ENCODE data around the gene ANXA2R.

ANXA2R gene

GRCh38 chr5:43036856-43037635 lies 3.1 kb downstream of the ANXA2R start:
- no peak overlapping the region for H2BK5ac ChIP-seq (ENCODE audit: low read depth, low read length, poor library complexity, severe bottlenecking)
- no peak overlapping the region for H2BK120ac ChIP-seq (ENCODE audit: low read depth, low read length)
- no peaks in the 10 kb centered on the region for H3K27me3 ChIP-seq (ENCODE audit: control insufficient read depth in 1 of 2, insufficient read depth in 1 of 2, low read length in 2 of 2)
- peaks cover 7% of the 10 kb centered on the region for H3K4me1 ChIP-seq (ENCODE audit: control insufficient read depth, insufficient read depth, low read depth, low read length)
- H3K4ac ChIP-seq (ENCODE audit: low read depth in 1 of 2, low read length in 2 of 2): no peak overlapping the region
- no peak overlapping the region for H3K14ac ChIP-seq (ENCODE audit: low read length in 2 of 2)
- peak overlapping the region; percentile 78 for H4K8ac ChIP-seq (ENCODE audit: low read length)
- no peak for DNase-seq
- peak overlapping the region; percentile 26 for H2AK5ac ChIP-seq (ENCODE audit: low read length, severe bottlenecking)
- H2AFZ ChIP-seq (ENCODE audit: low read depth, low read length): no peak overlapping the region
- no peak overlapping the region for H3K27ac ChIP-seq (ENCODE audit: low read length, poor library complexity, severe bottlenecking)
- H3K79me1 ChIP-seq (replicated peaks; ENCODE audit: low read length, poor library complexity, severe bottlenecking): peaks cover 26% of the 10 kb centered on the region
- peak overlapping the region in 1 of 2 experiments; percentile 41 for H3K23ac ChIP-seq (ENCODE audit: low read length in 2 of 2)
- H3K4me2 ChIP-seq (ENCODE audit: low read length, poor library complexity, severe bottlenecking): no peak overlapping the region
- peak overlapping the region; percentile 64 for H3K9ac ChIP-seq (ENCODE audit: low read length)
- 81% methylated on average over 36 of the region's 36 CpGs for WGBS
- peak overlapping the region in 1 of 2 experiments; percentile 71 for H2BK12ac ChIP-seq (ENCODE audit: low read length in 2 of 2)
- H3K9me3 ChIP-seq (ENCODE audit: control insufficient read depth, low read length): no peaks in the 10 kb centered on the region
- no peaks in the 10 kb centered on the region for H3K36me3 ChIP-seq (ENCODE audit: control insufficient read depth in 1 of 2, insufficient read depth in 2 of 2, low read depth in 1 of 2, low read length in 2 of 2)
- peak overlapping the region; percentile 52 for H4K91ac ChIP-seq (ENCODE audit: low read length)
- H3K4me3 ChIP-seq (ENCODE audit: insufficient read depth in 1 of 2, low read depth in 1 of 2, low read length in 2 of 2): peak overlapping the region in 1 of 2 experiments; percentile 89
- H3K18ac ChIP-seq (ENCODE audit: low read depth in 1 of 2, low read length in 2 of 2): peak overlapping the region; percentile 27 to 46
- H2BK15ac ChIP-seq (ENCODE audit: low read depth, poor library complexity, severe bottlenecking): peak overlapping the region; percentile 60

- DNase-seq: no peak
- 90% methylated on average over 1 of the region's 1 CpG for WGBS
- Histone ChIP-seq H2AK5ac (ENCODE audit: low read length, severe bottlenecking) (no peak overlapping the region), H3K4me2 (ENCODE audit: low read length, poor library complexity, severe bottlenecking) (no peak overlapping the region), H4K8ac (ENCODE audit: low read length) (no peak overlapping the region), H3K9me3 (ENCODE audit: control insufficient read depth, low read length) (no peaks in the 10 kb centered on the region), H3K9ac (ENCODE audit: low read length) (no peak overlapping the region), H3K4me3 (ENCODE audit: insufficient read depth in 1 of 2, low read depth in 1 of 2, low read length in 2 of 2) (no peak overlapping the region), H3K27ac (ENCODE audit: low read length, poor library complexity, severe bottlenecking) (no peak overlapping the region), H2BK120ac (ENCODE audit: low read depth, low read length) (no peak overlapping the region), H3K14ac (ENCODE audit: low read length in 2 of 2) (no peak overlapping the region), H3K23ac (ENCODE audit: low read length in 2 of 2) (no peak overlapping the region), H3K36me3 (ENCODE audit: control insufficient read depth in 1 of 2, insufficient read depth in 2 of 2, low read depth in 1 of 2, low read length in 2 of 2) (no peaks in the 10 kb centered on the region), H2BK12ac (ENCODE audit: low read length in 2 of 2) (no peak overlapping the region), H2AFZ (ENCODE audit: low read depth, low read length) (no peak overlapping the region), H4K91ac (ENCODE audit: low read length) (no peak overlapping the region), H3K4ac (ENCODE audit: low read depth in 1 of 2, low read length in 2 of 2) (no peak overlapping the region), H3K79me1 (replicated peaks; ENCODE audit: low read length, poor library complexity, severe bottlenecking) (peaks cover 26% of the 10 kb centered on the region), H3K4me1 (ENCODE audit: control insufficient read depth, insufficient read depth, low read depth, low read length) (peaks cover 6% of the 10 kb centered on the region), H2BK5ac (ENCODE audit: low read depth, low read length, poor library complexity, severe bottlenecking) (no peak overlapping the region), H3K27me3 (ENCODE audit: control insufficient read depth in 1 of 2, insufficient read depth in 1 of 2, low read length in 2 of 2) (no peaks in the 10 kb centered on the region), H3K18ac (ENCODE audit: low read depth in 1 of 2, low read length in 2 of 2) (no peak overlapping the region), H2BK15ac (ENCODE audit: low read depth, poor library complexity, severe bottlenecking) (no peak overlapping the region)
Observed at GRCh38 chr5:43036409-43036808, 3.7 kb downstream of the ANXA2R start.

GRCh38 chr5:43034591-43034968 lies 5.5 kb downstream of the ANXA2R start:
- H3K36me3 ChIP-seq (ENCODE audit: control insufficient read depth in 1 of 2, insufficient read depth in 2 of 2, low read depth in 1 of 2, low read length in 2 of 2): peaks cover 0 to 3% of the 10 kb centered on the region in 2 experiments
- peak overlapping the region; percentile 74 for H4K8ac ChIP-seq (ENCODE audit: low read length)
- no peak overlapping the region for H3K23ac ChIP-seq (ENCODE audit: low read length in 2 of 2)
- 39% methylated on average over 5 of the region's 5 CpGs for WGBS
- H3K27me3 ChIP-seq (ENCODE audit: control insufficient read depth in 1 of 2, insufficient read depth in 1 of 2, low read length in 2 of 2): no peaks in the 10 kb centered on the region
- H3K9me3 ChIP-seq (ENCODE audit: control insufficient read depth, low read length): no peaks in the 10 kb centered on the region
- peak overlapping the region; percentile 51 for H2AFZ ChIP-seq (ENCODE audit: low read depth, low read length)
- no peak overlapping the region for H3K4me2 ChIP-seq (ENCODE audit: low read length, poor library complexity, severe bottlenecking)
- peaks cover 6% of the 10 kb centered on the region for H3K4me1 ChIP-seq (ENCODE audit: control insufficient read depth, insufficient read depth, low read depth, low read length)
- H3K18ac ChIP-seq (ENCODE audit: low read depth in 1 of 2, low read length in 2 of 2): peak overlapping the region; percentile 27 to 42
- peak overlapping the region in 1 of 2 experiments; percentile 40 for H3K4me3 ChIP-seq (ENCODE audit: insufficient read depth in 1 of 2, low read depth in 1 of 2, low read length in 2 of 2)
- H3K4ac ChIP-seq (ENCODE audit: low read depth in 1 of 2, low read length in 2 of 2): peak overlapping the region in 1 of 2 experiments; percentile 46
- H3K9ac ChIP-seq (ENCODE audit: low read length): no peak overlapping the region
- no peak overlapping the region for H4K91ac ChIP-seq (ENCODE audit: low read length)
- H3K79me1 ChIP-seq (replicated peaks; ENCODE audit: low read length, poor library complexity, severe bottlenecking): peaks cover 38% of the 10 kb centered on the region
- H2BK120ac ChIP-seq (ENCODE audit: low read depth, low read length): peak overlapping the region; percentile 71
- H3K27ac ChIP-seq (ENCODE audit: low read length, poor library complexity, severe bottlenecking): peak overlapping the region; percentile 41
- no peak overlapping the region for H2AK5ac ChIP-seq (ENCODE audit: low read length, severe bottlenecking)
- peak overlapping the region; percentile 73 for H2BK15ac ChIP-seq (ENCODE audit: low read depth, poor library complexity, severe bottlenecking)
- peak; percentile 58 for DNase-seq
- H2BK12ac ChIP-seq (ENCODE audit: low read length in 2 of 2): no peak overlapping the region
- no peak overlapping the region for H3K14ac ChIP-seq (ENCODE audit: low read length in 2 of 2)
- no peak overlapping the region for H2BK5ac ChIP-seq (ENCODE audit: low read depth, low read length, poor library complexity, severe bottlenecking)

- WGBS: 85% methylated on average over 41 of the region's 41 CpGs
- no peak for DNase-seq
- H3K4me3 ChIP-seq (ENCODE audit: insufficient read depth in 1 of 2, low read depth in 1 of 2, low read length in 2 of 2): peak overlapping the region in 1 of 2 experiments; percentile 40
Observed at GRCh38 chr5:43033841-43034590, 6.1 kb downstream of the ANXA2R start.

More at GRCh38 chr5:43033841-43034590, 6.1 kb downstream of the ANXA2R start:
- H3K27me3 ChIP-seq (ENCODE audit: control insufficient read depth in 1 of 2, insufficient read depth in 1 of 2, low read length in 2 of 2): no peaks in the 10 kb centered on the region
- H4K8ac ChIP-seq (ENCODE audit: low read length): peak overlapping the region; percentile 74
- no peak overlapping the region for H2AK5ac ChIP-seq (ENCODE audit: low read length, severe bottlenecking)
- H3K27ac ChIP-seq (ENCODE audit: low read length, poor library complexity, severe bottlenecking): no peak overlapping the region
- H3K23ac ChIP-seq (ENCODE audit: low read length in 2 of 2): peak overlapping the region in 1 of 2 experiments; percentile 24
- H3K36me3 ChIP-seq (ENCODE audit: control insufficient read depth in 1 of 2, insufficient read depth in 2 of 2, low read depth in 1 of 2, low read length in 2 of 2): peaks cover 0 to 3% of the 10 kb centered on the region in 2 experiments
- H3K14ac ChIP-seq (ENCODE audit: low read length in 2 of 2): no peak overlapping the region
- H2BK120ac ChIP-seq (ENCODE audit: low read depth, low read length): peak overlapping the region; percentile 71
- H2BK5ac ChIP-seq (ENCODE audit: low read depth, low read length, poor library complexity, severe bottlenecking): no peak overlapping the region
- no peaks in the 10 kb centered on the region for H3K9me3 ChIP-seq (ENCODE audit: control insufficient read depth, low read length)
- peak overlapping the region in 1 of 2 experiments; percentile 27 for H3K18ac ChIP-seq (ENCODE audit: low read depth in 1 of 2, low read length in 2 of 2)
- peak overlapping the region in 1 of 2 experiments; percentile 64 for H3K4ac ChIP-seq (ENCODE audit: low read depth in 1 of 2, low read length in 2 of 2)
- H2AFZ ChIP-seq (ENCODE audit: low read depth, low read length): no peak overlapping the region
- H3K4me2 ChIP-seq (ENCODE audit: low read length, poor library complexity, severe bottlenecking): no peak overlapping the region
- peak overlapping the region in 1 of 2 experiments; percentile 77 for H2BK12ac ChIP-seq (ENCODE audit: low read length in 2 of 2)
- H3K4me1 ChIP-seq (ENCODE audit: control insufficient read depth, insufficient read depth, low read depth, low read length): peaks cover 6% of the 10 kb centered on the region
- peak overlapping the region; percentile 19 for H3K9ac ChIP-seq (ENCODE audit: low read length)
- peak overlapping the region; percentile 86 for H2BK15ac ChIP-seq (ENCODE audit: low read depth, poor library complexity, severe bottlenecking)
- peaks cover 38% of the 10 kb centered on the region for H3K79me1 ChIP-seq (replicated peaks; ENCODE audit: low read length, poor library complexity, severe bottlenecking)
- H4K91ac ChIP-seq (ENCODE audit: low read length): peak overlapping the region; percentile 70
